Measurements from ENCODE around the gene CLEC16A. TPM values are rescaled to one million over a fixed set of nuclear protein-coding genes. Genes with fewer than 3 reads are reported as not detected.
A peak's percentile ranks its signal among the peaks of the same experiment; 100 is the strongest.

CLEC16A gene
- total and polyA plus RNA-seq, 4 donors: 14.3 to 44.4 (median 26.4) TPM

DNA sequence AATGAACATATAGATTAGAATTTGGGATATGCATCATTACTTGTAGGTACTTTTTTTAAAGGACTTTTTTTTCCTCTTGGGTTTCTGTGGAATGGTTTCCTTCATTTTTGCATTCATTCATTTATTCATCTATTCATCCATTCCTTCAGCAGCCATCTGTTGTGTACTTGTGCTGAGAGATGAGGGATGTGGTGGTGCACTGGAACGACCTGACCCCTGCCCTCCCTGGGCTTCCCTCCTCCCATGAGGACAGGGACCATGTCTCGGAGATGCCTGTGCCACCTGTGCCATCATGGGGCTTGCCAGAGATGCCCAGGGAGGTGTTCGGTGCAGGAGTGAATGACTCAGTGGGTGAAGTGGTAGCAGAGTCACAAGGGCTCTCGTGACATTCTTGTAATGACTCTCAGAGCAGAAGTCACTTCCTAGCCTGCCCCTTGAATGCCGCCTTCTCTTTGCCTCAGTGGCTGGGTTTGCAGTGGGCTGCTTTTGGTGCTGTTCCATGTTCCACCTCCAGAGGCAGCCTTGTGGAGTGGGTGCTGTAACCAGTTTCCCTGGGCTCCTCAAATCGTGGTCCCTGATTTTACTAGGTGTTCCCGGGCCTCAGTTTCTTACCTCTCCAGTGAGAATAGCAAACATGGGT is 43.9 kb downstream of the CLEC16A start:
- DNase-seq (no peak), ATAC-seq (ENCODE audit: insufficient read depth, low FRiP score) (peak; percentile 54)
- H3K27ac ChIP-seq (ENCODE audit: low read depth in 1 of 2, low read length in 1 of 2): no peak overlapping the region

DNA sequence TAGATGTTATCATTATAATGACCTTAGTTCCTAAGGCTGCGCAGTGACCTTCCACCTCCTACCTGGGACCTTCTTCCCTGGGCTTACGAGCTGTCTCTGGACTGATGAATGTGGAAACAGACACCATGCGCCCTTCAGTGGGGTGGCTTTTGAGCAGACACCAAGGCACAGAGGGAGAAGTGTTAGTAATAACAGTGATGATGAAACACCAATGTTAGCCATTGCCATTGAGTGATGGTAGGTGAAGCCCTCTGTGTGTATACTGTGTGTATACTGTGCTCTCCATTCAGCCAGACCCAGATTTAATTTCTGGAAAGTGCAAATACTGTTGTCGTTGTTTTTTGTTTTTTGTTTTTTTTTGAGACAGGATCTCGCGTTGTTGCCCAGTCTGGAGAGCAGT is 44.5 kb downstream of the CLEC16A start:
- Histone ChIP-seq H3K36me3 (ENCODE audit: control insufficient read depth in 4 of 4, insufficient read depth in 4 of 4, low read length in 4 of 4) (peaks cover 0 to 18% (median 5%) of the 10 kb centered on the region in 4 donors), H3K9me3 (ENCODE audit: control insufficient read depth in 4 of 4, insufficient read depth in 3 of 4, low read length in 3 of 4) (no peaks in the 10 kb centered on the region), H3K4me1 (ENCODE audit: control insufficient read depth in 5 of 5, insufficient read depth in 5 of 5, low read length in 5 of 5) (peaks cover 0 to 5% (median 0%) of the 10 kb centered on the region in 5 donors), H3K4me3 (no peak overlapping the region), H3K27ac (ENCODE audit: low read depth in 1 of 2, low read length in 1 of 2) (no peak overlapping the region), H3K9ac (ENCODE audit: insufficient read depth in 1 of 2, low read length in 2 of 2) (no peak overlapping the region), H3K27me3 (ENCODE audit: control insufficient read depth in 3 of 3, insufficient read depth in 3 of 3, low read length in 2 of 3) (no peaks in the 10 kb centered on the region)
- no peak for TF ChIP-seq CTCF (IDR thresholded peaks at IDR 0.05; ENCODE audit: control extremely low read depth, extremely low read depth)
- no peak for DNase-seq
- WGBS, 2 donors: 69 to 75% methylated on average over 6 of the region's 6 CpGs
- no peak for ATAC-seq (ENCODE audit: insufficient read depth, low FRiP score)

More for the DNA sequence above, 43.9 kb downstream of the CLEC16A start:
- 62 to 77% methylated on average over 7 of the region's 7 CpGs for WGBS, 2 donors
- Histone ChIP-seq H3K4me1 (ENCODE audit: control insufficient read depth in 5 of 5, insufficient read depth in 5 of 5, low read length in 5 of 5) (peaks cover 0 to 5% (median 0%) of the 10 kb centered on the region in 5 donors), H3K9ac (ENCODE audit: insufficient read depth in 1 of 2, low read length in 2 of 2) (no peak overlapping the region), H3K36me3 (ENCODE audit: control insufficient read depth in 4 of 4, insufficient read depth in 4 of 4, low read length in 4 of 4) (peaks cover 0 to 21% (median 7%) of the 10 kb centered on the region in 4 donors), H3K27me3 (ENCODE audit: control insufficient read depth in 3 of 3, insufficient read depth in 3 of 3, low read length in 2 of 3) (no peaks in the 10 kb centered on the region), H3K4me3 (no peak overlapping the region), H3K9me3 (ENCODE audit: control insufficient read depth in 4 of 4, insufficient read depth in 3 of 4, low read length in 3 of 4) (no peaks in the 10 kb centered on the region)
- TF ChIP-seq CTCF (IDR thresholded peaks at IDR 0.05; ENCODE audit: control extremely low read depth, extremely low read depth): no peak

GRCh38 chr16:10989559-10989958 is 45.2 kb downstream of the CLEC16A start:
- no peak for TF ChIP-seq CTCF (IDR thresholded peaks at IDR 0.05; ENCODE audit: control extremely low read depth, extremely low read depth)
- peaks cover 0 to 20% (median 7%) of the 10 kb centered on the region in 4 donors for H3K36me3 ChIP-seq (ENCODE audit: control insufficient read depth in 4 of 4, insufficient read depth in 4 of 4, low read length in 4 of 4)
- peaks cover 0 to 5% (median 0%) of the 10 kb centered on the region in 5 donors for H3K4me1 ChIP-seq (ENCODE audit: control insufficient read depth in 5 of 5, insufficient read depth in 5 of 5, low read length in 5 of 5)
- H3K4me3 ChIP-seq: no peak overlapping the region
- H3K9ac ChIP-seq (ENCODE audit: insufficient read depth in 1 of 2, low read length in 2 of 2): no peak overlapping the region
- ATAC-seq (ENCODE audit: insufficient read depth, low FRiP score) (no peak), DNase-seq (no peak)
- no peaks in the 10 kb centered on the region for H3K27me3 ChIP-seq (ENCODE audit: control insufficient read depth in 3 of 3, insufficient read depth in 3 of 3, low read length in 2 of 3)
- no peaks in the 10 kb centered on the region for H3K9me3 ChIP-seq (ENCODE audit: control insufficient read depth in 4 of 4, insufficient read depth in 3 of 4, low read length in 3 of 4)
- 91 to 95% methylated on average over 6 of the region's 6 CpGs for WGBS, 2 donors
- no peak overlapping the region for H3K27ac ChIP-seq (ENCODE audit: low read depth in 1 of 2, low read length in 1 of 2)

Measured in lung (tissue), 12 donors.